DOHH2 (cell line): ENCODE data around the gene PDE4D.

Experiments
- EZH2phosphoT487 ChIP-seq: fragments of 200-600 bp; sonication (generic); IDR thresholded peaks from 2 replicates; pipeline ENCODE4 v1.6.1; 2017; ENCODE audit warnings: borderline replicate concordance, mild to moderate bottlenecking, antibody characterized with exemption, low read length, moderate library complexity, mixed read lengths
- TF ChIP-seq, protein P1 (sequence below): fragments of 200-600 bp; sonication (generic); IDR thresholded peaks from one replicate; pipeline ENCODE4 v1.5.1; 2014; ENCODE audit warnings: antibody characterized with exemption, mild to moderate bottlenecking, low read depth, low read length; ENCODE audit not compliant: poor library complexity, severe bottlenecking

DNA sequence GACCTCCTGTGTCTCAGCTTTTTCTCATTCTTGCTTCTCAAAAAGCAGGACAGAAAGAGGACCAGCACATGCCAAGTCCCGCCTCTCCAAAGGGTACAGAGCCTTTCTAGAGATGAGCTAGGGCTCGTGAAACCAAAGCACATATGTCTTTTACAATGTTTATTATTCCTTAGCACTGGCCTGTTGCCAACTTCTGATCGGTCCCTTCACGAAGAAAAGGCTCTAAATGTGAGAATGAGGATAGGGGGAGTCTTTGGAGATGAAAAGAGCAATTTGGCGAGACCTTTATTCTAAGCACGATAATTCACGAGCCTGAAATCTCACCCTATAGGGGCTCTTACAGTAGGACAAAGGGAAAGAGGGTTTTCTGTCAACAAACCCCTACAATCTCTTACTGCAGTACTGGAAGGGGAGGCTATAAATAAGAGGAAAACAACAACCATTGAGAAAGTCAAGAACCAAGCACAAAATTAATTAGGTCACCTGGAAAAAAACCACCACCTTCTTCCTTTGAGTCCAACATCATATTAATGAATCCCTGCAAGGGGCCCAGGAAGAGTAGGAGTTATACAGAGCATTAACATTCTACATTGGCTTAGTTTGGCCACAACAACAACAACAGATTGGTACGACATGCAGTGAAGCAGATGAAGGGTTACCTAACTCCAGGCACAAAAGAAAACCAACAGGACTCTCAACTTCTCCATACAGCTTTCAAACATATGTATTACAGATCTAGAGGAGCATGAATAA, 309.5 kb downstream of the PDE4D start:
- TF ChIP-seq, protein P1, sequence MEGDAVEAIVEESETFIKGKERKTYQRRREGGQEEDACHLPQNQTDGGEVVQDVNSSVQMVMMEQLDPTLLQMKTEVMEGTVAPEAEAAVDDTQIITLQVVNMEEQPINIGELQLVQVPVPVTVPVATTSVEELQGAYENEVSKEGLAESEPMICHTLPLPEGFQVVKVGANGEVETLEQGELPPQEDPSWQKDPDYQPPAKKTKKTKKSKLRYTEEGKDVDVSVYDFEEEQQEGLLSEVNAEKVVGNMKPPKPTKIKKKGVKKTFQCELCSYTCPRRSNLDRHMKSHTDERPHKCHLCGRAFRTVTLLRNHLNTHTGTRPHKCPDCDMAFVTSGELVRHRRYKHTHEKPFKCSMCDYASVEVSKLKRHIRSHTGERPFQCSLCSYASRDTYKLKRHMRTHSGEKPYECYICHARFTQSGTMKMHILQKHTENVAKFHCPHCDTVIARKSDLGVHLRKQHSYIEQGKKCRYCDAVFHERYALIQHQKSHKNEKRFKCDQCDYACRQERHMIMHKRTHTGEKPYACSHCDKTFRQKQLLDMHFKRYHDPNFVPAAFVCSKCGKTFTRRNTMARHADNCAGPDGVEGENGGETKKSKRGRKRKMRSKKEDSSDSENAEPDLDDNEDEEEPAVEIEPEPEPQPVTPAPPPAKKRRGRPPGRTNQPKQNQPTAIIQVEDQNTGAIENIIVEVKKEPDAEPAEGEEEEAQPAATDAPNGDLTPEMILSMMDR: no peak
- TF ChIP-seq EZH2phosphoT487: no peak
